Heart left ventricle (tissue), 13 donors: ENCODE data around the gene MXRA7.
"Not testable (repeated sequence)": the region's sequence is repeated elsewhere in the genome, so short reads cannot be mapped to it uniquely, and the experiment has no call there.

ENCODE experiments used
- CTCF ChIP-seq, 12 donors: fragments of 200-600 bp; sonication (generic) in 4 of 12; IDR thresholded peaks; one replicate each; pipeline versions ENCODE4 v1.5.0 to v1.8.0; 2018 to 2022; ENCODE audit warnings: antibody characterized with exemption in 12 of 12, mild to moderate bottlenecking in 5 of 12
- POLR2A ChIP-seq, 2 donors: fragments of 450-650 bp; IDR thresholded peaks; one replicate each; pipeline ENCODE4 v1.6.1; 2017; ENCODE audit warnings: antibody characterized with exemption in 2 of 2, mild to moderate bottlenecking in 2 of 2, moderate library complexity in 2 of 2
- donor health status: ischemic (EF 13 %, LVEDD 7.1; RV severe dilation, severe dysfunction).
- donor health status: DM: no; HTN: yes; CAD: no.
- donor health status: DM: no; HTN: no; CAD: no.
- donor health status: ischemic (EF 25% LVEDD 6.9; RV normal size, moderate dysfunction).
- donor health status: ischemic (EF 25% LVEDD 5.7; RV mildly dilated, moderate dysfunction).
- donor health status: ischemic (EF 35%, LVEDD 5.7; RV mildly dilated, moderate dysfunction).
- donor health status: nonischemic (EF 11% LVEDD 7.7; RV severe dilation, severe dysfunction).
- donor health status: DM: yes; HTN: yes; CAD: no.
- donor health status: PGD.
- donor health status: ischemic (EF 29% LVEDD 5.4; RV normal size, mild dysfunction).
- donor health status: nonischemic (EF 23%, LVEDD 6.1; RV moderate dilation, normal function).

GRCh38 chr17:76731800-76732733, 21.3 kb upstream of the MXRA7 start:
- not testable (repeated sequence) for TF ChIP-seq CTCF, POLR2A (IDR thresholded peaks at IDR 0.05)
